Suprapubic skin (tissue), 4 donors: ENCODE results near the gene HCK. TPM values are rescaled to one million over a fixed set of nuclear protein-coding genes. Genes with fewer than 3 reads are reported as not detected.

Experiments used
- DNase-seq, 2 donors: peaks; one replicate each; pipeline ENCODE4 v3.0.0-alpha.2; 2019; ENCODE audit warnings: low spot score in 2 of 2
- H3K27ac ChIP-seq: fragments of 200-600 bp; sonication (generic); one replicate; pipeline ENCODE4 v1.5.1; 2019
- H3K27me3 ChIP-seq: fragments of 200-600 bp; sonication (generic); one replicate; pipeline ENCODE4 v1.5.1; 2019
- H3K36me3 ChIP-seq: fragments of 200-600 bp; sonication (generic); one replicate; pipeline ENCODE4 v1.5.1; 2019
- H3K4me1 ChIP-seq: fragments of 200-600 bp; sonication (generic); one replicate; pipeline ENCODE4 v1.5.1; 2019
- H3K4me3 ChIP-seq: fragments of 200-600 bp; sonication (generic); one replicate; pipeline ENCODE4 v1.5.1; 2019; ENCODE audit warnings: mild to moderate bottlenecking
- H3K9me3 ChIP-seq: fragments of 200-600 bp; sonication (generic); one replicate; pipeline ENCODE4 v1.5.1; 2019
- CTCF ChIP-seq, 2 donors: fragments of 200-600 bp in 1 of 2; fragments of 450-650 bp in 1 of 2; sonication (generic) in 1 of 2; IDR thresholded peaks; one replicate each; pipeline ENCODE4 v1.5.1; 2016 to 2019; ENCODE audit warnings: antibody characterized with exemption in 2 of 2, mild to moderate bottlenecking in 1 of 2, moderate library complexity in 1 of 2
- EP300 ChIP-seq: sonication (generic); formaldehyde crosslinking; IDR thresholded peaks from one replicate; pipeline ENCODE4 v1.6.1; 2017; ENCODE audit warnings: antibody characterized with exemption
- POLR2A ChIP-seq, 2 donors: fragments of 450-650 bp; IDR thresholded peaks; one replicate each; pipeline ENCODE4 v1.6.1; 2017; ENCODE audit warnings: antibody characterized with exemption in 2 of 2, mild to moderate bottlenecking in 2 of 2, moderate library complexity in 2 of 2
- POLR2AphosphoS5 ChIP-seq, 3 donors: sonication (generic); formaldehyde crosslinking; IDR thresholded peaks; one replicate each; pipeline ENCODE4 v1.6.1; 2017; ENCODE audit warnings: antibody characterized with exemption in 3 of 3
- WGBS: methylation state at CpG from one replicate; pipeline ENCODE4 v1.1.5; 2018; 5-methylcytosine and 5-hydroxymethylcytosine counted together
- total RNA-seq, 4 donors: library from RNA; depleted of rRNA; stranded (reverse); fragments of >200 nt; gene quantifications; one replicate each; pipeline ENCODE4 v1.1.0, GENCODE V29; 2016

HCK gene
- total RNA-seq, 4 donors from 2014 or later: 5.0 to 10.0 (median 6.6) TPM

GRCh38 chr20:32138921-32139320 lies 86.9 kb downstream of the HCK start:
- TF ChIP-seq POLR2A (IDR thresholded peaks at IDR 0.05) (no peak), POLR2AphosphoS5 (IDR thresholded peaks at IDR 0.05) (no peak), EP300 (no peak), CTCF (IDR thresholded peaks at IDR 0.05) (no peak)
- no peaks in the 10 kb centered on the region for H3K4me1 ChIP-seq
- WGBS: 93% methylated on average over 8 of the region's 8 CpGs
- DNase-seq: peak in 1 of 2 donors; percentile 38
- H3K27ac ChIP-seq: no peak overlapping the region
- no peak overlapping the region for H3K4me3 ChIP-seq
- H3K9me3 ChIP-seq: no peaks in the 10 kb centered on the region
- H3K27me3 ChIP-seq: no peaks in the 10 kb centered on the region
- peaks cover 83% of the 10 kb centered on the region for H3K36me3 ChIP-seq

- no peak for TF ChIP-seq POLR2AphosphoS5 (IDR thresholded peaks at IDR 0.05)
- TF ChIP-seq EP300: no peak
- no peak for TF ChIP-seq POLR2A (IDR thresholded peaks at IDR 0.05)
- Histone ChIP-seq H3K27me3 (no peaks in the 10 kb centered on the region), H3K27ac (no peak overlapping the region), H3K4me1 (no peaks in the 10 kb centered on the region), H3K4me3 (no peak overlapping the region), H3K9me3 (no peaks in the 10 kb centered on the region), H3K36me3 (peaks cover 94% of the 10 kb centered on the region)
- DNase-seq: no peak
- 93% methylated on average over 3 of the region's 3 CpGs for WGBS
Observed at GRCh38 chr20:32139947-32140346, 87.9 kb downstream of the HCK start.

- 98% methylated on average over 4 of the region's 4 CpGs for WGBS
- Histone ChIP-seq H3K36me3 (peaks cover 97% of the 10 kb centered on the region), H3K4me3 (no peak overlapping the region), H3K27me3 (no peaks in the 10 kb centered on the region), H3K9me3 (no peaks in the 10 kb centered on the region), H3K4me1 (no peaks in the 10 kb centered on the region), H3K27ac (no peak overlapping the region)
- TF ChIP-seq CTCF (IDR thresholded peaks at IDR 0.05): no peak
- TF ChIP-seq POLR2AphosphoS5 (IDR thresholded peaks at IDR 0.05): no peak
- TF ChIP-seq POLR2A (IDR thresholded peaks at IDR 0.05): no peak
- TF ChIP-seq EP300: no peak
- peak in 1 of 2 donors; percentile 45 for DNase-seq
Observed at GRCh38 chr20:32140603-32141002, 88.6 kb downstream of the HCK start.

- no peaks in the 10 kb centered on the region for H3K27me3 ChIP-seq
- H3K27ac ChIP-seq: no peak overlapping the region
- TF ChIP-seq EP300: no peak
- TF ChIP-seq POLR2AphosphoS5 (IDR thresholded peaks at IDR 0.05): no peak
- TF ChIP-seq POLR2A (IDR thresholded peaks at IDR 0.05): no peak
- TF ChIP-seq CTCF (IDR thresholded peaks at IDR 0.05): no peak
- 94% methylated on average over 18 of the region's 21 CpGs for WGBS
- H3K4me1 ChIP-seq: no peaks in the 10 kb centered on the region
- H3K9me3 ChIP-seq: no peaks in the 10 kb centered on the region
- no peak overlapping the region for H3K4me3 ChIP-seq
- H3K36me3 ChIP-seq: peaks cover 97% of the 10 kb centered on the region
- DNase-seq: peak in 1 of 2 donors; percentile 56
Observed at GRCh38 chr20:32141465-32141980, 89.5 kb downstream of the HCK start.

GRCh38 chr20:32142088-32142487 lies 90.0 kb downstream of the HCK start:
- no peak for TF ChIP-seq POLR2AphosphoS5 (IDR thresholded peaks at IDR 0.05)
- no peak for TF ChIP-seq CTCF (IDR thresholded peaks at IDR 0.05)
- TF ChIP-seq POLR2A (IDR thresholded peaks at IDR 0.05): no peak
- TF ChIP-seq EP300: no peak
- Histone ChIP-seq H3K27me3 (no peaks in the 10 kb centered on the region), H3K36me3 (peaks cover 97% of the 10 kb centered on the region), H3K4me3 (no peak overlapping the region), H3K9me3 (no peaks in the 10 kb centered on the region), H3K27ac (no peak overlapping the region), H3K4me1 (no peaks in the 10 kb centered on the region)
- peak in 1 of 2 donors; percentile 4 for DNase-seq
- 89% methylated on average over 5 of the region's 5 CpGs for WGBS

GRCh38 chr20:32142991-32143390 lies 90.9 kb downstream of the HCK start:
- Histone ChIP-seq H3K9me3 (no peaks in the 10 kb centered on the region), H3K36me3 (peaks cover 97% of the 10 kb centered on the region), H3K27me3 (no peaks in the 10 kb centered on the region), H3K4me3 (no peak overlapping the region), H3K27ac (no peak overlapping the region), H3K4me1 (no peaks in the 10 kb centered on the region)
- 96% methylated on average over 15 of the region's 15 CpGs for WGBS
- TF ChIP-seq EP300: no peak
- no peak for TF ChIP-seq POLR2AphosphoS5 (IDR thresholded peaks at IDR 0.05)
- no peak for TF ChIP-seq POLR2A (IDR thresholded peaks at IDR 0.05)
- no peak for TF ChIP-seq CTCF (IDR thresholded peaks at IDR 0.05)
- DNase-seq: peak in 1 of 2 donors; percentile 15
